HS-27A (cell line): ENCODE data around the gene GASK1A.
A peak's percentile ranks its signal among the peaks of the same experiment; 100 is the strongest.

Experiments used
- DNase-seq: peaks from one replicate; pipeline ENCODE4 v3.0.0-alpha.2; 2012; ENCODE audit warnings: low read depth, missing footprints

GASK1A gene

DNA sequence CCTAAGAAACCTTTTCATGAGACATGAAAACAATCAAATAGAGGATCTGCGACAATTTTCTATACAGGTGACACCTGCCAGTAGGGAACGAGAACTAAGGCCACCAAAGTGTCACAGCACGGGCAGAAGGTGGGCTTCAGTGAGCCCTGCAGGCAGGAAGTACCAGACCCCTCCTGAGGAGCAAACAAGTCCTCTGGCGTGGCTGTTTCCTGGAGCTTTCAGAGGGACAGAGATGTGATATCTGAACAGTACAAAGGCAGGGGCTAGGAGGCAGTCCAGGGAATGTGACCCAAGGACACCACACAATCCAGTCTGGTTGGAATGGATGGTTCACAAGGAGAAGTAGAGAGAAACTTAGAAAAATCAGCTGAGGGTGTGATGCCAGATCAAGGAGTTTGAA lies 110.0 kb downstream of the GASK1A start:
- DNase-seq: no peak

DNA sequence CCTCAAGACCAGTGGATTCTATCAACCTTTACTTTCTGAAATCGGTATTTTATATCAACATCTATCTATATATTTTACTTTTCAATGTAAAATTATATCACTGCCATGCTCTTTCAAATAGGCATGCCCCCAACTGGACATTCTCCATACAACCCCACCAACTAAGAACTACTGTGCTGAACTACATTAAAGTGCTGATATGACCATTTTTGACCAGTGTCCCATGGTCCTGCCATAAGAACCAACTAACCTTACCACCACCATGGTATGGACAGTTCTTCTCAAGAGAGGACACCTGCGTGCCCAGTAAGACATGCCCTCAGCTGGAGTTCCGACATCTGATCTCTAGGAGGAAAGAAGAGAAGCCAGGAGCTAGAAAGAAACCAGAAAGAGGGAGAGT lies 111.1 kb downstream of the GASK1A start:
- DNase-seq: no peak

DNA sequence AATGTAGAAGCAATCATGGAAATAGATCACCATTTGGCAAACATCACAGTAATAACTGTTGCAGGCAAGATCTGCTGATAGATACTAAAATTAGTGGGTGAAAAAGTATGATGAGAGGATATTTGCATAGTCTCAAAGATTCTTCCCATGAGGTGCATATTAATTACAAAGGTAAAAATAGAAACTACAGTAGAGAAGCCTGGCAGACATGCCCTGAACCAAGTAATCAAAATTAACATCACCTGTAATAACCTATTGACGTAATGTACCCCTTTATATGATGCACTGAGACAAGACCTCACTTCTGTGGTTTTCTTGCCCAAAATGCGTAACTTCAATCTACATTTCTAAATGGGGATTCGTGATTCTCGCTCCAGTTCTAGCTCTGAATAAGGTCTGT lies 112.4 kb downstream of the GASK1A start:
- no peak for DNase-seq

DNA sequence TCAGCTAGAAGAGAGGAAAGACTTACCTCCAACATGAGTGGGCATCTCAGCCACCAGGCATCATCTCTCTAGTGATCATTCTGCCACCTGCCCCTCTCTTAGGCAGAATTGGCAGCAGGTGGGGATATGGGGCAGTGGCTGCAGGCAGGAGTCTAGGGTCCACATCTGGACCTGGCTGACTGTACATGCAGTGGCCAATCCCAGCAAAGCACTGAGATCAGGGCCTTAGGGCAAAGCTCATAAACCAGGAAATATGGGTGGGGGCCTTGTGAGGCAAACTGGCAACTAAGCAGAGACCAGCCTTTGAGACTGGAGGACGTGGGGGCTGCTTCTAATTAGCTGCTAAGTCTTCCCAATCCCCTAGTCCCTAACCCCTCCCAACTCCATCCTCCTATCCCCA lies 113.9 kb downstream of the GASK1A start:
- DNase-seq: no peak

DNA sequence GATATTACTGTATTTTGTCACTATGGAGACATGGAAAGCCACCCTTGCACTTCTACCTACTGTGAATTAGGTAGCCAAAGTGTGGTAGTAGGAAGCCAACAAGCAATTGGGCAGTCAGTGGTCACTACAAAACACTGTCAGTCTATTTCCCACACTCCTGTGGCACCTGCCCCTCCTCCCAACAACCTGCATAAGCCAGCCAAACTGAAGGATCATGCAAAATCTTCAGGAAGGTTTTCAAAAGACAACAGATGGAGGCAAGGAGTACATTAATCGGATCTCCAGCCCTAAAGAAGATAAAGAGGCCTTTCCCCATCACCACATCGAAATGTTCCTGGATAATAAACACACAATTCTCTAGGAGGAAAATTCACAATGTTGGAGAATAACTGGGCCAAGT lies 114.9 kb downstream of the GASK1A start:
- DNase-seq: no peak

DNA sequence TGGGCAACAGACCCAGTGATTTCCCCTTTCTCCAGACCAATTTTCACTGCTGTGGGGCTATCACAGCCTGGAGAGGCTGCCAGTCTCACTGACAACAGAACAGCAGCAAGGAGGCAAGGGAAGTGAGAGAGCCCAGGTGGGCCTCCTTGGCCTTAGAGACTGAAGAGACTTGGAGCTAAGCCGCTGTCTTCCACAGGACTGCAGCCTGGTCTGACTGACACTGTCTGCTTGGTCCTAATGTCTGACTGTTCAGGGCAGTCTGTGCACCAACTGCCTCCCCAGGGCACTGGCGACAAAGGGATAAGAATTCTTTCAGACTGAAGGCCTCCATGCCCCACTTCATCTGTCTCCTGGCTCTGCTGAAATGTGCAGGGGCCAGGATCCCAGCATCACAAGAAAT lies 115.3 kb downstream of the GASK1A start:
- no peak for DNase-seq

DNA sequence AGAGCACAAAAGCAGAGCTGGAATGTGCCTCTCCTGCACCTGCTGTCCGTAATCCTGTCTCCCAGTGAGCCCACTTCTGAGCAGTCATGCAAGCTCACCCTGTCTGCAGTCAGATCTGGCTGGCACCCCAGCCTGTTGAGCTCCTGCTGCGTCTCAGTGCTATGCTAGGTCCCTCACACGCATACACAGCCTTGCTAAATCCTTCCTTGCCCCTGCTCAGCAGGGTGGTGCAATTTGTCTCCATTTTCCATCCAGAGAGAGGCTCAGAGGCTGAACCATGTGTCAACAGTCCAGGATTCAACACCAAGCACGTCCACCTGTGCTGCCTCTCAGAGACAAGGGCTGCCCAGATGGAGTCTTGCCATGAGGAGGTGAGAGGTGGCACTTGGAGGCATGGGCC lies 115.7 kb downstream of the GASK1A start:
- no peak for DNase-seq

DNA sequence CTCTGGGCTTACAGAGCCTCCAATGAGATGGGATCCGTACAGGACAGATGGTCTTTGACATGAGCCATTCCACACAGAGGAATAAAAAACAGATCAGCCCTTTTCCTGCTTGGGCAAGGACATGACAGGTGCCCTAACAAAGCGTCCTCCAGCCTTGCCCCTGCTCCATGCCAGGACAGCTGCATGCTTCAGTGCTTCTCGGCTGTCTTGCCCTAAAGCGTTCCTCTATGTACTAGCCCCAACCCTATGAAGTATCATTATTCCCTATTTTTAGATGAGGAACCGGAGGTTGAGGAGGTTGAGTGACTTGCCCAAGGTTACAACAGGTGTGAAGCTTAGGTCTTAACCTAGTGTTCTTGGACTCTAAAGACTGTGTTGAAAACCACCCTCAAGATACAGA lies 116.3 kb downstream of the GASK1A start:
- DNase-seq: no peak

DNA sequence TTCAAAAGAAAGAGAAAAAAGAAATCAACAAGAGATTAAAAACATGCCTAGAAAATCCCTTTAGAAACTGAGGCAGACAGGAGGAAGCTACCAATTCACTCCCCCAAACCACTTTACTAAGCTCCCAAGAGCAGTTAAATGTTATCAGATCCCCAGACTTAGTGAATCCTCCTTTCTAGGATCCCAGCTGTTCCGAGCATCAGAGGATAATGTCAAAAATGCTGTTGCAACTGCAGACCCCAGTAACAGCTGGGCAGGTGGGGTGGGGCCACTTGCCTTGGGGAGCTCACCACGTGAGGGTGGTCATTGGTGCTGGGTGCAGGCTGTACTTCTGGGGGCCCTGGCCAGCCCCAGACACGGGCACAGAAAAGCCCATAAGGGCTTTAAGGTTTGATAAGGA lies 117.7 kb downstream of the GASK1A start:
- DNase-seq: no peak

DNA sequence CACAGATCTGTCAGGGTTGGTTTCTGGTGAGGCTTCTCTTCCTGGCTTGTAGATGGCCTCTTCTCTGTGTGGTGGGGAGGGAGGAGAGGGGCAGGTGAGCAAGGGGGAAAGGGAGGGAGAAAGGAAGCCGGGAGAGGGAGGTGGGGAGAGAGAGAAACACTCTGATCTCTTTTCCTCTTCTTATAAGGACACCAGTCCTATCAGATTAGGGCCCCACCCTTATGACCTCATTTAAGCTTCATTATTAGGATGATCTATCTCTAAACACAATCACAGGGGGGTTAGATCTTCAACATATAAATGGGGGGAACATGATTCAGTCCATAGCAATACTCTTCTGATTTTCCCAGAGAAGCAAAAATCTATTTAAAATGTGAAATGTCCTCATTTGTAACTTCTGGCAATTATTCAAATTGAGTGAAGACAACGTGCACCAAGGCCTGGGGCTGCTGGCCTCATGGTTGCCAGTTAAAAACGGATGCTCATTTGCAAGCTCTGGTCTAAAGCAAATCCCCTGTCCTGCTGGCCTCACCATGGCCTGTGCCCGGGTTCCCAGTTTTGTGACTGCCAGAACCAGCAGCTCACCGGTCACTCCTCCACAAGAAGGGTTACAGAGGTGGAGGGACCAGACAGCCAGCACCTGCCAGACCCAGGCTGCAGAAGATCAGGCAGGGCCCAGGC lies 118.4 kb downstream of the GASK1A start:
- DNase-seq: no peak

DNA sequence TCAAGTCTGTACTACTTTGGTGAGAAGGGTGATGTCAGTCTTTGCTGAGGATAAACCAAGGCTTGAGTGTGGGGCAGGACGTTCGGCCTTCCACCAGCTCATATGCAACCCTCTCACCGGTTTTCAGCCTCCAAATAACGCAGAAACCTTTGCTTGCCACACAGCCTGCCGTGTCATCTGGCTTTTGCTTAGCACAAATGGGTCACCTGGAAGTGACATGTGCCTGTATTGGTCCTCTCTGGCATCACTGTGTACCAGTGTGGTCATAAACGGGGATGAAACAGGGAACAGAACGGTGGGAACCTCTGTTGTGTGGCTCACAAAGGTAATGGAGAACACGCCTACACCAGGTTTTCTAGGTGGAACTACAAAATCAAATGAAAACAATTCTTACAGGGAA lies 119.7 kb downstream of the GASK1A start:
- DNase-seq: no peak

DNA sequence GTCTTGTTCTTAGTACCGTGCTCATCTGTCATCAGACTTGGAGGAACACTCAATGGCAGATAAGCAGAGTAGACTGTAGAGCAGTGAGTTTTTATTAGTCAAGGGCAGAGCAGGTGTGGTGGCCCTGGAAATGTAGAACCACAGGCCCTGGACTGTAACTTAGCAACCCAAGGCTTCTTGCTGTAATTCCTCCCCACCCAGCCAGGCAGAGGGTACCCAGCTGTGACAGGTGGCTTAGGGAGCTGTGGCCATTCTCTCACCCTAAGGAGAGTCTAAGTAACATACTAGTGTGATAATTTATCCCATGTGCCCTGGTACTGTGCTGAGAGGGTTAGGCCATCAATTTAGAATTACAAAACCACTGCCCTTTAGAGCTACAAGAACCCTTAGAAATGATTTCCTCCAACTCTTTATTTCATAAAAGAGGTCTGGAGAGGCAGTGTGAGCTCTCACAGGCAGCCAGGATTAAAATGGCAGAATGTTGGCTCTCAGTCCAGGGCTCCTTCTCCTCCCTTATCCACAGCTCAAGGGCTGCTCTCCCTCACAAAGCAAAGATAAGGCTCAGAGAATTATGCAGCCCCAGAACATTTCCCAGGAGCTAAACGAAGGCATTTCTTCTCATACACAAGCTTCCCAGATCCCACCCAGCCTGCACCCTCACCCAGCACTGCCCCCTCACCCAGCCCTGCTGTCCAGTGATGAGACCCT lies 123.8 kb downstream of the GASK1A start:
- no peak for DNase-seq

DNA sequence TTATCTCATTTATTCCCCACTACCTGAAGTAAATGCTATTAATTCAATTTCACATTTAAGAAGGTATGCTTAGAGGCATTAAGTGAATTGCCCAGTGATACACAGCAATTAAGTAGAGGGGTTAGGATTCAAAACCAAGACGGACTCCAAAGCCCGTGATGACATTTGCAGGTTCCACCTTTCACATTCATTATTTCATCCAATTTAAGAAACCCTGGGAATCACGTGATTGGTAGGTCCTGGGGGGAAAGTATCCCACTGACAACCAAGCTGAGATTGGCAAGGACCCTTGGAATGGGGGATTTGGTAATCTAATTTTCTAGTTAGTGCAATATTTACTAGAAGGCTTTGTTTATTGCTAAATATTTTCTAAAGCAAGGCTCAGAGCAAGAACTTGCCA lies 124.9 kb downstream of the GASK1A start:
- DNase-seq: no peak

DNA sequence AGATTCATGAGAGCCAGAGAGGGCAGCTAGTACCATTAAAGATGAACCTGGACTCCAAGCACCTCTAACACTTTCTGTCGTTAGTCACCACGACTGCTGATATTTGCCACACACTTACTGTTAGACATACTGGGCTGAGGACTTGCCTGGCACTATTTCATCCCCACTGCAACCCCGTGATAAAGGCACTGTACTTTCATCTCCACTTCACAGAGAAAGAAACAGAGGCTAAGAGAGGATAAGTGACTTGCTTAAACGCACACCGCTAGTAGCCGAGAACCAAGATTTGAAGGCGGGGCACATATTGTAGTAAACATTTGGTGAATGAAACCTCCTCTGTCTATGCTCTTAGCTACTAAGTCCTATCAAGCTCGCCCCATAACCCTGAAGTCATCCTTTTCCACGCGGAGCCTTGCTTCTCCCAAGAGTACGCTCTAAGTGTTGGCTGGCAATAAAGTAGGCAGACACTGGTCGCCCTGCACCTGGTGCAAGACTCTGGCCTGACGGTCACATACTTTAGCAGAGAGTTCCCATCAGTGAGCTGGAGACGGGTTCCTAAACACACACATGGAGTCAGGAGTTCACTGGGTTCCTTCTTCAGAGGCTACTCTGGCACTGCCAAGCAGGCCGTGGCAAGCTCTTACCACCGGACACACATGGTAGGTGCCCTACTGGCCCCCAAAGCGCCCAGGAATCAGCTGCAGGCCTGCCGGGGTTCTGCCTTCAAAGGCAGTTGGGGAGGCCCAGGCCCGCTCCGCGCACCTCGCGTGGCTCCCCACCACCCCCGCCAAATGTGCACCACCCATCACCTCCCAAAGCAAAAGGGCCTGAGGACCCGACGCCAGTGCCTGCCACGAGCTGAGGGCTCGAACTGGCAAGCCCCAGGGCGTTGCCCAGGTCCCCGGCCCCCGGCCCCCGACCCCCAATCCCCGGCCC lies 125.8 kb downstream of the GASK1A start:
- no peak for DNase-seq

DNA sequence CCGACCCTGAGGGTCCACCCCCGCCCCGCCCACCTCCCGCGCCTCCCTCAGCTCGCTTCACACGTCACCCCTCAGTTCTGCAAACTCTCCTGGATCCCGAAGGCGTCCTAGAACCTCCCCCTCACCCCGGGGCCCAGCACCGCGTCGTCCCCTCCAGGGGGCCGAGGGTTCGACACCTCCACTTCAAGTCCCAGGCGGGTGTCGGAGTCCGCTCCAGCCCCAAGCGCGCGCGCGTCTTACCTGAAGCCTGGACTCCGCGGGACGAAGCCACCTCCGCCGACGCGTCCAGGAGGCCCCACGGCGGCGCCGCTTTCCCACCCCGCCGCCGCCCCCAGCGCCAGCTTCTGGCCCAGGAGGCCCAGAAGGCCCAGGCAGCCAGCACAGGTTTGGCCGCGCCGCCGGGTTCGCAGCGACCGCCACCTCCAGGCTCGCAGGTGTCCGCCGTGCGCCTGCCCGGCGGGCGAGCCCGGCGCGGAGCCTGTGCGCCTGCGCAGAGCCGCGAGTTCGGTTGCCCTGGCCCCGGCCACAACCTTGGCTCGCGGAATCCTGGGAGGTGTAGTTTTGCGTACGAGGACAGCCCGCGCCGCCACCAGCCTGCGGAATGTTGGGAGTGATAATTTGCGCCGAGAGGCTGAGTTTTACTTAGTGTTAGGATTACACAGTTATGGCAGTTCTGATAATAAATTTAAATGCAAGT lies 126.6 kb downstream of the GASK1A start, which contains the start of gene POMGNT2:
POMGNT2 (minus strand) TSS at position 484 of the 697 bp plus-strand sequence. CDS start 24,648 bp downstream, outside the sequence.
- peak; percentile 59 for DNase-seq

DNA sequence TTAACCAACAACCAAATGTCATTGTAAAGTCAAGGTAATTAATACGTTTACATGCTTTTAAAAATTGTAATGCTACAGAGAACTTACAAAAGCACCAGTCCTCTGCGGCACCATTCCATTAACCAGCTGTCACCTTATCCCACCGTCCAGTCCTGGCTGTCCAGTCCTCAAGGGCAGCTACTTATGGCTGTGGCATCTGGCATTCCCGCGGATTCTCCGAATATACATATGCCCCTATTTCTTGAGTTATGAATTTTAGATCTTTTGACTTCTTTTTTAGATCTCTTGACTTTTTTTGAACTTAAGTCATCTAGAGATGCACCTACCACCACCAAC lies 127.2 kb downstream of the GASK1A start:
- DNase-seq: no peak
